T-cell (primary cell): Measurements from ENCODE around the gene NPAS3. TPM values are rescaled to one million over a fixed set of nuclear protein-coding genes. Genes with fewer than 3 reads are reported as not detected.

Source experiments
- ATAC-seq, 4 experiments: fragments of 200-7000 bp in 3 of 4; fragments of 150-1000 bp in 1 of 4; cut with Tn5 transposase; replicated peaks in 1 of 4; 1 replicate in 3 of 4; 2 replicates in 1 of 4; pipeline ENCODE4 v1.10.0; 2021; ENCODE audit warnings: moderate library complexity in 3 of 4, mild to moderate bottlenecking in 2 of 4, moderate number of reproducible peaks in 1 of 4
- CTCF ChIA-PET, 2 donors: fragments of 300-600 bp; sonication (Branson Sonifier 250); formaldehyde crosslinking; loops; one replicate each; lab custom pipeline; 2022; ENCODE audit warnings: antibody characterized with exemption in 2 of 2; lab: Charles Lee
- POLR2A ChIA-PET, 2 donors: fragments of 300-600 bp; sonication (Branson Sonifier 250); formaldehyde crosslinking; loops; one replicate each; lab custom pipeline; 2022; ENCODE audit warnings: antibody characterized with exemption in 2 of 2; lab: Charles Lee
- DNase-seq, 35 experiments: peaks; one replicate each; pipeline versions ENCODE4 v3.0.0 to v3.0.0-alpha.2; 2013 to 2023
- H3K27ac ChIP-seq: one replicate; pipeline ENCODE4 v1.5.1; 2013; ENCODE audit warnings: low read length
- H3K27me3 ChIP-seq, 2 experiments: replicated peaks in 1 of 2; 1 replicate in 1 of 2; 2 replicates in 1 of 2; pipeline versions ENCODE4 v1.6.1 to v1.7.0; 2013; ENCODE audit warnings: low read length in 1 of 2, mixed read lengths in 1 of 2; ENCODE audit not compliant: control insufficient read depth in 2 of 2, insufficient read depth in 2 of 2; ENCODE audit errors: extremely low read depth in 1 of 2
- H3K36me3 ChIP-seq, 2 donors: 1 replicate in 1 of 2; 2 replicates in 1 of 2; pipeline versions ENCODE4 v1.6.1 to v1.7.0; 2013; ENCODE audit warnings: low read length in 1 of 2; ENCODE audit not compliant: control insufficient read depth in 2 of 2, insufficient read depth in 1 of 2; ENCODE audit errors: extremely low read depth in 1 of 2
- H3K4me1 ChIP-seq, 2 experiments: 1 replicate in 1 of 2; 2 replicates in 1 of 2; pipeline versions ENCODE4 v1.6.1 to v1.7.0; 2013; ENCODE audit warnings: low read length in 2 of 2, mixed read lengths in 1 of 2; ENCODE audit not compliant: insufficient read depth in 2 of 2, control insufficient read depth in 1 of 2; ENCODE audit errors: extremely low read depth in 1 of 2
- H3K4me3 ChIP-seq, 2 donors: 1 replicate in 1 of 2; 2 replicates in 1 of 2; pipeline versions ENCODE4 v1.5.1 to v1.7.0; 2013; ENCODE audit warnings: mild to moderate bottlenecking in 2 of 2, low read length in 1 of 2, moderate library complexity in 1 of 2; ENCODE audit not compliant: control insufficient read depth in 1 of 2; ENCODE audit errors: extremely low read depth in 1 of 2
- H3K9me3 ChIP-seq: 2 replicates; pipeline ENCODE4 v1.7.0; 2013
- H3K27ac Mint-ChIP-seq, 2 donors: one replicate each; pipeline ENCODE4 v1.8.0; 2020 to 2021; ENCODE audit warnings: mild to moderate bottlenecking in 2 of 2, mixed read lengths in 2 of 2
- H3K27me3 Mint-ChIP-seq, 2 donors: one replicate each; pipeline ENCODE4 v1.8.0; 2021 to 2022; ENCODE audit warnings: mixed read lengths in 2 of 2
- H3K36me3 Mint-ChIP-seq: one replicate; pipeline ENCODE4 v1.8.0; 2021; ENCODE audit warnings: mixed read lengths
- H3K4me1 Mint-ChIP-seq, 3 donors: one replicate each; pipeline ENCODE4 v1.8.0; 2020 to 2022; ENCODE audit warnings: mixed read lengths in 3 of 3, mild to moderate bottlenecking in 1 of 3
- H3K4me3 Mint-ChIP-seq, 3 donors: one replicate each; pipeline ENCODE4 v1.8.0; 2020 to 2022; ENCODE audit warnings: mild to moderate bottlenecking in 3 of 3, mixed read lengths in 3 of 3, moderate library complexity in 3 of 3
- H3K9me3 Mint-ChIP-seq, 3 donors: one replicate each; pipeline ENCODE4 v1.8.0; 2020 to 2022; ENCODE audit warnings: mixed read lengths in 3 of 3
- WGBS: methylation state at CpG from one replicate; pipeline ENCODE4 v1.1.5; 2013; ENCODE audit warnings: missing lambda C conversion rate; ENCODE audit not compliant: insufficient coverage; 5-methylcytosine and 5-hydroxymethylcytosine counted together
- total RNA-seq, 35 experiments: library from RNA in 6 of 35; stranded (reverse) in 6 of 35; fragments of 120-200 nt in 1 of 35; gene quantifications; one replicate each; pipeline versions ENCODE4 v1.2.1 to v1.2.4 and lab custom pipeline; 2013 to 2026

Gene NPAS3
- total RNA-seq, 5 donors from 2014 or later (not counting 1 experiment from before 2014, with no cell fraction given) = 0.10 TPM; not detected in 4

- Mint-ChIP-seq H3K27ac (no peak overlapping the region), H3K4me1 (no peaks in the 10 kb centered on the region), H3K36me3 (no peaks in the 10 kb centered on the region), H3K27me3 (no peaks in the 10 kb centered on the region), H3K9me3 (peaks cover 5 to 16% (median 13%) of the 10 kb centered on the region in 3 donors), H3K4me3 (no peak overlapping the region)
- ChIA-PET POLR2A (interaction anchor here in 1 of 2 donors (0.6 kb wide), 1 partner anchor 14 kb away, joined by 7 read pairs; no protein-coding TSS in a partner anchor), CTCF (no interaction called here)
- no peaks in the 10 kb centered on the region for H3K4me1 ChIP-seq
- WGBS = no CpG with 5 or more reads among the region's 3 CpGs
- DNase-seq = no peak
- no peak overlapping the region for H3K4me3 ChIP-seq
- H3K27ac ChIP-seq = no peak overlapping the region
- H3K27me3 ChIP-seq = no peaks in the 10 kb centered on the region
- no peaks in the 10 kb centered on the region for H3K36me3 ChIP-seq
- H3K9me3 ChIP-seq = no peaks in the 10 kb centered on the region
- ATAC-seq = no peak
These were observed 101.9 kb downstream of the NPAS3 start for GRCh38 chr14:33040372-33041140.

- WGBS = no CpG with 5 or more reads among the region's 1 CpG
- no peak overlapping the region for H3K4me3 ChIP-seq
- H3K36me3 Mint-ChIP-seq = no peaks in the 10 kb centered on the region
- H3K9me3 Mint-ChIP-seq = peaks cover 12 to 21% (median 17%) of the 10 kb centered on the region in 3 donors
- H3K27me3 Mint-ChIP-seq = no peaks in the 10 kb centered on the region
- H3K27ac Mint-ChIP-seq = no peak overlapping the region
- H3K27ac ChIP-seq = no peak overlapping the region
- CTCF ChIA-PET = no interaction called here
- H3K36me3 ChIP-seq = no peaks in the 10 kb centered on the region
- no peaks in the 10 kb centered on the region for H3K27me3 ChIP-seq
- ATAC-seq = no peak
- no peaks in the 10 kb centered on the region for H3K4me1 Mint-ChIP-seq
- no peaks in the 10 kb centered on the region for H3K9me3 ChIP-seq
- POLR2A ChIA-PET = no interaction called here
- no peak overlapping the region for H3K4me3 Mint-ChIP-seq
- no peaks in the 10 kb centered on the region for H3K4me1 ChIP-seq
- DNase-seq = no peak
These were observed 103.9 kb downstream of the NPAS3 start for GRCh38 chr14:33042591-33042990.

- Histone ChIP-seq H3K9me3 (no peaks in the 10 kb centered on the region), H3K36me3 (no peaks in the 10 kb centered on the region), H3K4me1 (no peaks in the 10 kb centered on the region), H3K27me3 (no peaks in the 10 kb centered on the region), H3K4me3 (no peak overlapping the region), H3K27ac (no peak overlapping the region)
- no peak for DNase-seq
- ChIA-PET POLR2A (no interaction called here), CTCF (no interaction called here)
- Mint-ChIP-seq H3K9me3 (peaks cover 15 to 29% (median 21%) of the 10 kb centered on the region in 3 donors), H3K4me1 (no peaks in the 10 kb centered on the region), H3K36me3 (no peaks in the 10 kb centered on the region), H3K27me3 (no peaks in the 10 kb centered on the region), H3K4me3 (no peak overlapping the region), H3K27ac (no peak overlapping the region)
- ATAC-seq = no peak
- 20% methylated on average over 1 of the region's 4 CpGs for WGBS
These were observed 107.1 kb downstream of the NPAS3 start for GRCh38 chr14:33045760-33046159.

- no peaks in the 10 kb centered on the region for H3K9me3 ChIP-seq
- H3K27ac ChIP-seq = no peak overlapping the region
- no peaks in the 10 kb centered on the region for H3K36me3 ChIP-seq
- Mint-ChIP-seq H3K36me3 (no peaks in the 10 kb centered on the region), H3K4me3 (no peak overlapping the region), H3K27me3 (no peaks in the 10 kb centered on the region), H3K27ac (no peak overlapping the region), H3K9me3 (peaks cover 0 to 11% (median 7%) of the 10 kb centered on the region in 3 donors), H3K4me1 (no peaks in the 10 kb centered on the region)
- H3K4me1 ChIP-seq = no peaks in the 10 kb centered on the region
- WGBS = no CpG with 5 or more reads among the region's 2 CpGs
- POLR2A ChIA-PET = no interaction called here
- H3K27me3 ChIP-seq = no peaks in the 10 kb centered on the region
- DNase-seq (no peak), ATAC-seq (no peak)
- H3K4me3 ChIP-seq = no peak overlapping the region
- CTCF ChIA-PET = no interaction called here
These were observed 114.3 kb downstream of the NPAS3 start for GRCh38 chr14:33052943-33053342.

- POLR2A ChIA-PET = no interaction called here
These were observed 117.5 kb downstream of the NPAS3 start for GRCh38 chr14:33056213-33056612.

GRCh38 chr14:33057585-33057984 lies 118.9 kb downstream of the NPAS3 start:
- Histone ChIP-seq H3K27me3 (no peaks in the 10 kb centered on the region), H3K4me3 (no peak overlapping the region), H3K36me3 (no peaks in the 10 kb centered on the region), H3K9me3 (no peaks in the 10 kb centered on the region), H3K27ac (no peak overlapping the region), H3K4me1 (no peaks in the 10 kb centered on the region)
- DNase-seq = no peak
- POLR2A ChIA-PET = interaction anchor here in 1 of 2 donors (0.6 kb wide), 1 partner anchor 45 kb away, joined by 4 read pairs; no protein-coding TSS in a partner anchor
- no peak for ATAC-seq
- WGBS = 92% methylated on average over 2 of the region's 4 CpGs
- Mint-ChIP-seq H3K27me3 (no peaks in the 10 kb centered on the region), H3K9me3 (peaks cover 4 to 8% (median 5%) of the 10 kb centered on the region in 3 donors), H3K4me3 (no peak overlapping the region), H3K27ac (no peak overlapping the region), H3K4me1 (no peaks in the 10 kb centered on the region), H3K36me3 (no peaks in the 10 kb centered on the region)
- CTCF ChIA-PET = no interaction called here

More at GRCh38 chr14:33056213-33056612, 117.5 kb downstream of the NPAS3 start:
- Histone ChIP-seq H3K9me3 (no peaks in the 10 kb centered on the region), H3K27ac (no peak overlapping the region), H3K36me3 (no peaks in the 10 kb centered on the region), H3K4me3 (no peak overlapping the region), H3K4me1 (no peaks in the 10 kb centered on the region), H3K27me3 (no peaks in the 10 kb centered on the region)
- Mint-ChIP-seq H3K9me3 (peaks cover 0 to 5% (median 4%) of the 10 kb centered on the region in 3 donors), H3K36me3 (no peaks in the 10 kb centered on the region), H3K27me3 (no peaks in the 10 kb centered on the region), H3K27ac (no peak overlapping the region), H3K4me3 (no peak overlapping the region), H3K4me1 (no peaks in the 10 kb centered on the region)
- no CpG with 5 or more reads among the region's 4 CpGs for WGBS
- CTCF ChIA-PET = no interaction called here
- DNase-seq (no peak), ATAC-seq (no peak)
